Measurements from ENCODE around the gene DPM1.
A peak's percentile ranks its signal among the peaks of the same experiment; 100 is the strongest.

DPM1 gene

GRCh38 chr20:50930976-50931305, 27.4 kb downstream of the DPM1 start:
- no peak for DNase-seq (ENCODE audit: low read depth in 2 of 2)

GRCh38 chr20:50930139-50930975, 28.0 kb downstream of the DPM1 start:
- no peak for DNase-seq (ENCODE audit: low read depth in 2 of 2)

- DNase-seq (ENCODE audit: low read depth in 2 of 2), result peak; percentile 85 to 86
Observed at GRCh38 chr20:50929299-50930138, 28.8 kb downstream of the DPM1 start.

- no peak for DNase-seq (ENCODE audit: low read depth in 2 of 2)
Observed at GRCh38 chr20:50928469-50928868, 29.9 kb downstream of the DPM1 start.

- no peak for DNase-seq (ENCODE audit: low read depth in 2 of 2)
Observed at GRCh38 chr20:50926530-50926929, 31.8 kb downstream of the DPM1 start.

GRCh38 chr20:50924261-50924920, 33.9 kb downstream of the DPM1 start:
- no peak for DNase-seq (ENCODE audit: low read depth in 2 of 2)

GRCh38 chr20:50921803-50922501, 36.4 kb downstream of the DPM1 start:
- no peak for DNase-seq (ENCODE audit: low read depth in 2 of 2)

GRCh38 chr20:50920997-50921396, 37.3 kb downstream of the DPM1 start:
- DNase-seq (ENCODE audit: low read depth in 2 of 2), result no peak

GRCh38 chr20:50919567-50919966, 38.8 kb downstream of the DPM1 start:
- DNase-seq (ENCODE audit: low read depth in 2 of 2), result no peak

- no peak for DNase-seq (ENCODE audit: low read depth in 2 of 2)
Observed at GRCh38 chr20:50918403-50918802, 39.9 kb downstream of the DPM1 start.

GRCh38 chr20:50916934-50917333, 41.4 kb downstream of the DPM1 start:
- DNase-seq (ENCODE audit: low read depth in 2 of 2), result no peak

GRCh38 chr20:50916257-50916656, 42.1 kb downstream of the DPM1 start:
- no peak for DNase-seq (ENCODE audit: low read depth in 2 of 2)

- no peak for DNase-seq (ENCODE audit: low read depth in 2 of 2)
Observed at GRCh38 chr20:50915424-50915823, 42.9 kb downstream of the DPM1 start.

GRCh38 chr20:50913690-50914375, 44.5 kb downstream of the DPM1 start:
- DNase-seq (ENCODE audit: low read depth in 2 of 2), result no peak

- DNase-seq (ENCODE audit: low read depth in 2 of 2), result no peak
Observed at GRCh38 chr20:50911716-50912115, 46.6 kb downstream of the DPM1 start.

- DNase-seq (ENCODE audit: low read depth in 2 of 2), result peak; percentile 71 to 76
Observed at GRCh38 chr20:50911030-50911429, 47.3 kb downstream of the DPM1 start.

- DNase-seq (ENCODE audit: low read depth in 2 of 2), result no peak
Observed at GRCh38 chr20:50909413-50909812, 48.9 kb downstream of the DPM1 start.

- no peak for DNase-seq (ENCODE audit: low read depth in 2 of 2)
Observed at GRCh38 chr20:50904067-50904570, 54.2 kb downstream of the DPM1 start.

GRCh38 chr20:50903353-50904051, 54.8 kb downstream of the DPM1 start:
- no peak for DNase-seq (ENCODE audit: low read depth in 2 of 2)

- DNase-seq (ENCODE audit: low read depth in 2 of 2), result no peak
Observed at GRCh38 chr20:50901301-50901700, 57.0 kb downstream of the DPM1 start.

All from fibroblast of skin of left biceps (primary cell).